ENCODE data around the gene USP24.
"Not testable (repeated sequence)": the region's sequence is repeated elsewhere in the genome, so short reads cannot be mapped to it uniquely, and the experiment has no call there.

Gene USP24

DNA sequence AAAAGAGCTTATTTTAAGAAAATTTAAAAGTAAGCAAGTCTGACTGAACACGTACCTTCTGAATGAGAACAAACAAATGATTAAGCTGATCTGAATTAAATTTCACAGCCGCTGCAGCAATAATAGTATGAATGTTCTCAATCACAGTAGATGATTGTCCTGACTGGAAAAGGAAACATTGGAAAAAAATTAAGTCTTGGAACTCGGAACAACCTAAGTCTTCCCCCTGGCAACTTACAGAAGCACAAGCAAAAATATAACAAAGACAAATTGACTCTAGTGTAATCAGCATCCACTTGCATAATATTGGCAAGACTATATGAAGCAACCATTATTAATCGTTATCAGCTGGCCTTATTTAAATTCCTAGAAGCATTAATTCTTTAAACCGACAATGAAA, 60.5 kb downstream of the USP24 start:
- no peak for DNase-seq

DNA sequence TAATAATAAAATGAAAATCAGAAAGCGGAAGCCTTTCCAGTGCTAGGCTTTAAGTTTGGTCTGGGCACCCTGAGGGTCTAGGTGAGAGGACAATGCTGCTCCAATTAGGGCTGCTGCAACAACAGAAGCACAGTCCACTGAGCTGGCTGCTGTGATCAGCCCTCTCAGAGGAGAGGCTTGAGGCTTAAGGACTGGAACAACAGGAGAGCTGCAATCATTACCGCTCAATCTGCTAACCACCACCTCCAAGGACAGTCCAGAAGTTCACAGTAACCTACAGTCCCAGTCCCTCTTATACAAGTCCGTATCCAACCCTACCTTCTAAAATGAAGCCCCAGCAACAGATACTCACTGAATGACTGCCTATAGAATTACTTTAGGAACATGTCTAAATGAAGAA, 62.1 kb downstream of the USP24 start:
- DNase-seq = no peak

- DNase-seq = no peak
These were observed 64.1 kb downstream of the USP24 start for GRCh38 chr1:55150880-55151588.

DNA sequence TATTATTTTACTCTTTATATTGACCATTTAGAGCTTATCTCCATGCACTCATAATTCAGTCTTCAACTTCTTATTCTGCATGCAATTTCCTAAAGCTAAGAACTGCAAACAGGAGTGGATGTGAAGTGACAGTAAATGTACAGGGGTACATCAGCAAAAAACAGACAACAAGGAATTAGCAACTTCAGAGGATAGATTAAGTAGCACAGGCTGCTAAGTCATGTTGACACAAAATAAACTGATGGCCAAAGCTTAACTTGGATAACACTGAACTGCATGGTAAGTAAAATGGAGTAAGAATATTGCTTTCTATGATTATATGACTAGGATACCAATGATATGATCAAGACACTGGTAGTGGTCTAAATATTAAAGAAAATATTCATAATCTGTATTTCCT, 66.5 kb downstream of the USP24 start:
- DNase-seq = no peak

GRCh38 chr1:55147524-55147923, 67.6 kb downstream of the USP24 start:
- no peak for DNase-seq

- no peak for DNase-seq
These were observed 68.4 kb downstream of the USP24 start for GRCh38 chr1:55146781-55147180.

- DNase-seq = no peak
These were observed 70.3 kb downstream of the USP24 start for GRCh38 chr1:55144886-55145285.

- no peak for DNase-seq
These were observed 71.5 kb downstream of the USP24 start for GRCh38 chr1:55143684-55144083.

DNA sequence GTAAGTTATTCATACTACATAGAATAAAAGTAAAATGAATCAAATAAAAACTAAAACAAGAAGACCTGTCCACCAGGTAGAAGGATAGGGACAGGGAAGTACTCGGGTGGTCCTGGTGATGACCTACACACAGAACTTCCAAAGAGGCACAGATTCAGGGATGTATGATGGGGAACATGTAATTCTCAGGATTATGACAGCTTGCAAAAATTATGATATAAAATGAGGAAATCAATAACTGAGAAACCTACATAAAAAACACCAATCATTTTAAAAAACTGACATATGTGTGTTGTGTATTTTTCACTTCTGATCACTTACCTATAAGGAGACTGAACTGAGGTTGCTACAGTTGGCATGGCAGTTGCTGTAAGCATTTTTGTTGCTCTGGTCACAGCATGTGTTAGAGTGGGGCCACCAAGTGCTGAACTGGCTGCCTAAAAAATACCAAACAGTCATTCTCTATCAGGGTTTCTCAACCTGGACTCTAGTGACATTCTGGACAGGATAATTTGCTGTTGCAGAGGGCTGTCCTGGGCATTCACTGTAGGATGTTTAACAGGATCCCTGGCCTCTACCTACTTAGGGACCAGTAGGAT, 73.8 kb downstream of the USP24 start:
- DNase-seq = no peak

- DNase-seq = peak; percentile 72
These were observed 74.6 kb downstream of the USP24 start for GRCh38 chr1:55140546-55140983.

- no peak for DNase-seq
These were observed 75.0 kb downstream of the USP24 start for GRCh38 chr1:55140137-55140536.

DNA sequence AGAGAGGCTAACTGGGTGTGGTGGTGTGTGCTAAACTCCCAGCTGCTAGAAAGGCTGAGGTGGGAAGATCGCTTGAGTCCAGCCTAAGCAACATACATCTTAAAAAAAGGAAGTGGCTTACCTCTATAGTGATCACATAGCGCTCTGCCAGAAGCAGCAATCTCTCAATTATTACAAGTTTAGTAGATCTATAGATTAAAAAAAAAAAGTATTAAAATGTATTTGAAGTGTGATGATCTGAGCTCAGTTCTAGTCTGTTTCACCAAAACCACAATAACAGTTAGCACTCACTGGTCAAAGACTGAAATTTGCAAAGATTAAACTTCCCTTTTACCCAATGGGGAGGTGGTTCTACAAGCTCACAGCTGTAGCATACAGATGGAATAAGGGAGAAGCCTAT, 76.3 kb downstream of the USP24 start:
- no peak for DNase-seq

DNA sequence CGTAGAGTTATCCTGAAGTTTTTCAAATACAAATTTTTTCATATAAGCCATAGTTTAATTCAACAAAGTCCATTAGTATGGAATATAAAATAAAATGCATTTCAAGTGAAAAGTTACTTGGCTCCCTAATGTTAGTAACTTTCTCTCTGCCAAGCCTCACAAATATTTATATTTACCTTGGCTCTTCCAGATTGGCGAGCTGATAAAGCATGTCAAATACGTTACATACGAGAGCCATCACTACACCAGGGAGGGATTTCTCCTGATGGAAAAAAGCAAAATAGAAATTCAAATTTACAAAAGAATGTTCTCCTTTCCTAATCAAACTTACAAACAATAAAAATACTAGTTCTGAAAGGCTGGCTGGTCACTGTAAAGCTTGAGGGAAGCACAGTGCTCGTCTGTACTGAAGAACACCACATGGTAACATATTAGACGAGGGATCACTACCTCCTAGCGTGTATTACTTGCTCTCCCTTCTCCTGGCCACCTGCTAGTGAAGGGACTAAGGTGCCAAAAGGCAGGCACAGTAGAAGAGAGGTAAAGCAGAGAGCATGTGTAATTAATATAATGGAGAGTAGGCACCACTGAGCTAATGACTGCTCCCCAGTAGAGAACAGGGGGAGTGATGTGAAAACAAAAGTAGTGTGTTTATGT, 80.9 kb downstream of the USP24 start:
- DNase-seq = no peak

DNA sequence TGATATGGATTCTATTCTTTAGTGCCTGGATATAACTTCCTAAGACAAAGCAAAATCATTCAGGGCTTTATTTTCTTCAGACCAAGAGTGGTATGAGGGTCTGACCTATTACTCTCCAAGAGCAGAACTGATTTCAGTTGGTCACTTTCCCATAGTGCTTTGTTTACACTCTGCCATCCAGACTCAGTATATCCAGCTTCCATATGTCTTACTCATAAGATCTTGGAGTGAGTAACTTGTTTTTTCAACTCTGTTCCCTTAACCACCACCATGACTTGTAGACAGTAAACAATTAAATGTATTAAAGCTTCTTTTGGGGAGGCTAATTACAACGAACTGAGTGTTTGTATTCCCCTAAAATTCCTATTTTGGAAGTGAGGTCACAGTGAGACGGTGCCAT, 83.4 kb downstream of the USP24 start:
- DNase-seq = no peak

DNA sequence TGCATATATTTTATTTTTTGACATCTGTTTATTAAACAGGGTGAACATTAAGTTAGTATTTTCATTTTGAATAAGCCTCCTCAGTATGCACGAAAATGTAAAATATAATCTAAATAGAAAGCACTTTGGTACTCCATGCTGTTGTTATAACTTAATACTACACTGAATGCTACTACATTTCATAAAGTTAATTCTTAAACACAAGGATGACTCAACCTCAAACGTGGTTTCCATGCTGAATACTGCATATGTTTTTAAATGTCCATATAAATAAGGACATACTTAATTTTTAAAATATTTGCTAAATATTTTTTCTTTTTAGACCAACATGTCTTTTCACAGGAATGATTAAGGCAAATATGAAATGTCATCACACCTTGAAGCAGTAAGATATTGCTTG, 83.9 kb downstream of the USP24 start:
- DNase-seq = no peak

DNA sequence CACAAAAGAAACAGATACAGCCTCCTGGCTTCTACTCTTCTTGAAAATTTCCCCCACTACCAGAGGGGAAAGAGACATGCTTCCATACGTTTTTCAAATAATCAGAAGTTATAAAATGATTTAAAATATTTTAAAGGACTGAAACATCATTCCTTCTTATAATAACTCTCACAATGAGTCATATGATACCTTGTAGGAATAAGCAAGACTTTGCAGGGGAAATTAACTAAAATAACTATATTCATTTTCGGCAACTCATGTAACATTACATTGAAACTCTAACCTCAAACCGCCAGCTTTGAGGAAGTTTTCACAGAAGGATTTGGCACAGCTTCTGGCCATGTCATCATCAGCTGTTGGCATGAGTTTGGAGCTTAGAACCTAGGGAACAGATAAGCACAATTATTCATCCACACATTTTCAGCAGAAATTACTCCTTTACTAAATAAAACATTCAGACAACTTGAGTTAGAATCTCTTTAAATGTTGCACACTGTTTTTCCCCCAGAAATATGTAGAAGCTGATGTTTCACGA, 85.9 kb downstream of the USP24 start:
- no peak for DNase-seq

GRCh38 chr1:55128418-55128995, 86.7 kb downstream of the USP24 start:
- no peak for DNase-seq

DNA sequence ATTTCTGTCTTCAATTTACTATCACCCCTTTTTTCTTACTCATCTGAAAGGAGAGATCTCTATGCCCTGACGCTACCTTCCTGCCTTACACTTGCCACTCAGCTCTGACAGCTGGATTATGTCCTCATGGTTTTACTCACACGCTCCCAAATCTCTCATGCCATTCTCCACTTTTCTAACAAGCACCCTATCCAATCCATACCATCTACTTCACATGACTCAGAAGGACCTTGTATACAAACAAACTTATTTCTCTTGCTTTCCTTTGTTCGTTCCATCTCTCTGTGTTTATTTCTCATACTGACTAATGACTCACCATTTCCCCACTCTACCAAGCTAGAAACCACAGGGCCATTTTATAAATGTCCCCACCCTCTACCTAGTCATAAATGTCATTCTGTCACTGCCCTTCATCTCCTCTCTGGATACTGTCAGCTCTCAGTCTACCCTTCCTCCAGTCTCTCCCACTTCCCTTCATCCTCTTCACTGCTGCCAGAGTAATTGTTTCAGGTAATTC, 87.3 kb downstream of the USP24 start:
- DNase-seq = no peak

- no peak for DNase-seq
These were observed 90.7 kb downstream of the USP24 start for GRCh38 chr1:55124470-55124869.

DNA sequence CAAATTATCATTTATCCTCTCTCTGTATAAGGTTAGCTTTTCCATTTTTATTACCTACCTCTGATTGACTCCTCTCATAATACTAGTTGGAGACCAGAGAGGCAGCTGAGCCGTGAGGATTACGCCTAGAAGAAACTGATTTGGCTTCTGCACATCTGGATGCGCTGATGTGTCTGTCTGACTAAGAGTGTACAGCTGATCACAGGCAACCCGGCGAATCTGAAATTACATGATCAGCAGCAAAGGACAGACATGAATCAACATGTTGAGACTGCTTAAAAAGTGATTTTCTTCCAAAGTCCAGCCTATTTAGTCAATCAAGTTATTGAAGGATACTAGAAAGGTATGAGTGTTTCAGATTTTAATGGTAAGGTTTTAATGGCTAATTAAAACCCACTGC, 94.6 kb downstream of the USP24 start:
- no peak for DNase-seq

DNA sequence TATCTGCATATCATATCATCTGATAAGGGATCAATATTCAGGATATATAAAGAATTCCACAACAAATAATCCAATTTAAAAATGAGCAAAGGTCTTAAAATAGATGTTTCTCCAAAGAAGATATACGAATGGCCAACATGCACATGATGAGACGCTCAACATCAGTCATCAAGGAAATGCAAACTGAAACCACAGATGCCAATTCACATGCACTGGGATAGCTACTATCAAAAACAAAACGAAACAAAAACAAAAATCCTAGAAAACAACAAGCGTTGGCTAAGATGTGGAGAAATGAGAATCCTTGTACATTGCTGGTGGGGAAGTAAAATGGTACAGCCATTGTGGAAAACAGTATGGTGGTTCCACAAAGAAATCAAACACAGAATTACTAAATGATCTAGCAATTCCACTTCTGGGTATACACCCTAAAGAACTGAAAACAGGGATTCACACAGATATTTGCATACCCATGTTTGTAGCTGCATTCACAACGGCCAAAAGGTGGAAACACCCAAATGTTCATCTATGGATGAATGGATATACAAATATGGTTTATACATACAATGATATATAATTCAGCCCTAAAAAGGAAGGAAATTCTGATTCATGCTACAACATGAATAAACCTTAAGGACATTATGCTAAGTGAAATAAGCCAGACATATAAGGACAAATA, 96.4 kb downstream of the USP24 start:
- DNase-seq = no peak

DNA sequence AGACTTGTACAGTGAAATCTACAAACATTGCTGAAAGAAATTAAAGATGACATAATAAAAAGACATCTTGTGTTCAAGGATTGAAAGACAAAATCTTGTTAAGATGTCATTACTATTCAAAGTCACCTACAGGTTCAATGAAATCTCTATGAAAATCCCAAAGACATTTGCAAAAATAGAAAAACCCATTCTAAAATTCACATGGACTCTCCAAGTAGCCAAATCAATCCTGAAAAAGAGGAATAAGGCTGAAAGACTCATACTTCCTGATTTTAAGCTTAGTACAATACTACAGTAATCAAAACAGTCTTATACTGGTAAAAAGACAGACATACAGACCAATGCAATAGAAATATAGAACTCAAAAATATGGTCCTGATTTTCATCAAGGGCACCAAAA, 97.2 kb downstream of the USP24 start:
- no peak for DNase-seq

GRCh38 chr1:55109005-55109404, 106.2 kb downstream of the USP24 start:
- DNase-seq = not testable (repeated sequence)
